ENCODE measurements around the gene CASZ1. TPM values are rescaled to one million over a fixed set of nuclear protein-coding genes. Genes with fewer than 3 reads are reported as not detected.

The CASZ1 gene
- total RNA-seq, 4 donors from 2014 or later: 106 to 229 (median 160) TPM

GRCh38 chr1:10669570-10669969, 126.9 kb downstream of the CASZ1 start:
- Histone ChIP-seq H3K36me3 (peaks cover 9% of the 10 kb centered on the region), H3K27ac (no peak overlapping the region), H3K4me3 (no peak overlapping the region), H3K4me1 (peaks cover 40% of the 10 kb centered on the region), H3K9me3 (no peaks in the 10 kb centered on the region), H3K27me3 (no peaks in the 10 kb centered on the region)
- TF ChIP-seq CTCF (IDR thresholded peaks at IDR 0.05) (no peak), POLR2A (IDR thresholded peaks at IDR 0.05) (no peak), EP300 (IDR thresholded peaks at IDR 0.05) (no peak), POLR2AphosphoS5 (IDR thresholded peaks at IDR 0.05) (no peak)
- DNase-seq (ENCODE audit: low spot score in 2 of 2): no peak
- WGBS: 95% methylated on average over 3 of the region's 12 CpGs

DNA sequence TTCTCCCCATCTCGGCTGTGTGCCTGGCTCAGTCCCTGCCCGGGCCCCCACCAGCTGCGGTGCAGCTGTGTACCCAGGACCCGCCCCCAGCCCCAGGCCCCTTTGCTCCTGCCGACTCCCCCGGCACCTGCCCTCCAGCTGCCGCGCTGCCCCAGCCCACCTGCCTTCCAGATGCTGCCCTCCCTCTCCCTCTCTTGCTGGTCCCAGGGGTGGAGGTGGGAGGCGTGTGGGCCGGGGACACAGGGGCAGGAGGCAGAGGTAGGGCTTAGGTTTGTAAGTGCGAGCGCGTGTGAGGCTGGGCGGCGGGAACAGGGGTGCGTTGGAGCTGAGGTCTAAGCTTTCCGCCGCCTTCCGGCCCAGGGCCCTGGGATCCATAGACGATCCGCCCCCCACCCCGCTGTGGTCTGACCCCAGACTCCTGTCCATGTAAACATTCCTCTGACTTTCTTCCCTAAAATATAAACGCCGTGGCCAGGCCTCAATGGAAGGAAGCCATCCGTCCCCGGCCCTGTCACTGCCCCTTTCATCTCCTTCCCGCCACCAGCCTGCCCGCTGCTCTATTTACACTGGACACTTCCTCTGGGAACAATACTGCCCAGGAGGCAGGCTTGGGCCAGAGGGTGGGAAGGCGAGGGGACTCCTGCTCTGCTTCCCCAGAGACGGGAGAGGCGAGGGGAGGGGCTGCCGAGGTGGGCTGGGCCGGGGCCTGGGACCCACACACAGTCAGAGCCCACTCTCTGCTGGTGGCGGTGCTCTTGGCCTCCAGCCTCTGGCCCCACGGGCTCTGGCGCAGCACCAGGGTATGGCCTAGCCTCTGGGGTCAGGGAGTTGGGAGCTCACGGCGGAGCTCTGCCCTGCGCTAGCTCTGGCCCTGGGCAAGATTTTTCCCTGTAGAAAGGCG, 128.3 kb downstream of the CASZ1 start:
- Histone ChIP-seq H3K4me3 (no peak overlapping the region), H3K27ac (peak overlapping the region; percentile 20), H3K36me3 (peaks cover 16% of the 10 kb centered on the region), H3K4me1 (peaks cover 40% of the 10 kb centered on the region), H3K27me3 (no peaks in the 10 kb centered on the region), H3K9me3 (no peaks in the 10 kb centered on the region)
- 63% methylated on average over 28 of the region's 40 CpGs for WGBS
- DNase-seq (ENCODE audit: low spot score in 2 of 2): no peak
- no peak for TF ChIP-seq POLR2A (IDR thresholded peaks at IDR 0.05)
- no peak for TF ChIP-seq CTCF (IDR thresholded peaks at IDR 0.05)
- TF ChIP-seq EP300 (IDR thresholded peaks at IDR 0.05): no peak
- no peak for TF ChIP-seq POLR2AphosphoS5 (IDR thresholded peaks at IDR 0.05)

DNA sequence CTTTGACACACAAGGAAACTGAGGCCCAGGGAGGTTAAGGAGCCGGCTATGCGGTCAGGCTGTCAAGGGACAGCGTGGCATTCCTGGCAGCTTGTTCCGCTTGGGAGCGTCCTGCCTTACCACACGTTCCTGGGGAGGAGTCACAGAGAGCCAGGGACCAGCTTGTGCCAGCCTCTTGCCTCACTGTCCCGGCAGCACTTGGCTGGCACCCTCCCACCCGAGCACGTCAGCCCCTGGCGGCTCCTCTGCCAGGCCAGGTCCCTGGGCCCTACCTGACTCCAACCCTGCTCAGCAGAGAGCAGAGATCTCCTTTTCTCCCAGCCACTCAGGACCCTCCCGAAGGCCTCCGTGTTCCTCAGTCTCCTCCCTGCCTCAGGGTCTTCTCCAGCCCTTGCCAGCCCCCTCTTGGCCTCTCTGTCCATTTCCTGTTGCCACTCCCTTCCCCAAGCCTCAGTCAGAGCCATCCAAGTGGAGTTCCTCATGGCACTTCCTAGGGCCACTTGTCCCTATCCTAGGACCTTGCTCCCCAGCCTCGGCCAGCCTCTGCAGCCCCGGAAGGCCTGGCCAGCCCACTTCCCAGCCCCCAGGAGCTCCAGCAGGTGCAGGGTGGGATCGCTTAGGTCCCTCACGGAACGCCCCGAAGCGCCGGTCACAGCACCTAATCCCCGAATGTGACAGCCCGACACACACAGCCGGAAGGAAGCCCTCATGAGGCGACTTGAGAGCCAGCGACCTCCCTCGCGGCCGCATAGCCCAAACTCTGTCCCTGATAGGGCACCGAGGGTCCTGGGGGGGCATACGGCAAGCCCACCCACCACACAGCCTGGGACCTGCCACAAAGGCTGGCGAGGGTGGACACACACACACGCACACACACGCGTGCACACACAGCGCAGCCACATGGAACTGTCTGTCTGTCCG, 130.3 kb downstream of the CASZ1 start:
- H3K9me3 ChIP-seq: no peaks in the 10 kb centered on the region
- TF ChIP-seq CTCF (IDR thresholded peaks at IDR 0.05) (no peak), POLR2A (IDR thresholded peaks at IDR 0.05) (no peak), EP300 (IDR thresholded peaks at IDR 0.05) (no peak), POLR2AphosphoS5 (IDR thresholded peaks at IDR 0.05) (no peak)
- H3K4me3 ChIP-seq: no peak overlapping the region
- H3K27me3 ChIP-seq: no peaks in the 10 kb centered on the region
- peak overlapping the region; percentile 39 for H3K27ac ChIP-seq
- 61% methylated on average over 12 of the region's 36 CpGs for WGBS
- no peak for DNase-seq (ENCODE audit: low spot score in 2 of 2)
- H3K4me1 ChIP-seq: peaks cover 33% of the 10 kb centered on the region
- H3K36me3 ChIP-seq: peaks cover 16% of the 10 kb centered on the region

DNA sequence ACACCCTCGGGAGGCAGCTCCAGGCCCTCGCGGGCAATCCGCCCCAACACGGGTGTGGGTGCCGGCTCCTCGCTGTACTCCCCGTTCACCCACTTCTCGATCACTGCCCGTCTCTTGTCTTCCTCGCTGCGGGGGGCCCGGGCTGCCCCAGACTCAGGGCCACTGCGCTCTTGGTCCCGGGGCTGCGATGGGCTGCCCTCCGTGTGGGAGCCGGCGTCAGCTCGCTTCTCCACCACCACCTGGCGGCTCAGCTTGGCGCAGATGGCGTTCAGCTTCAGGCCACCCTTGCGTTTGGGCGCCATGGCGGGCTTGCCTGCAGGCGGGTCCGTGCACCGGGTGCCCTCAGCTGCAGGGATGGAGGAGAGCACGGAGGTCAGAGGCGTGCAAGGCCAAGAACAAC, 131.2 kb downstream of the CASZ1 start:
- H3K27ac ChIP-seq: no peak overlapping the region
- WGBS: 93% methylated on average over 12 of the region's 31 CpGs
- H3K27me3 ChIP-seq: no peaks in the 10 kb centered on the region
- H3K9me3 ChIP-seq: no peaks in the 10 kb centered on the region
- no peak overlapping the region for H3K4me3 ChIP-seq
- no peak for DNase-seq (ENCODE audit: low spot score in 2 of 2)
- H3K36me3 ChIP-seq: peaks cover 25% of the 10 kb centered on the region
- H3K4me1 ChIP-seq: peaks cover 31% of the 10 kb centered on the region
- no peak for TF ChIP-seq EP300 (IDR thresholded peaks at IDR 0.05)
- TF ChIP-seq CTCF (IDR thresholded peaks at IDR 0.05): no peak
- TF ChIP-seq POLR2A (IDR thresholded peaks at IDR 0.05): no peak
- no peak for TF ChIP-seq POLR2AphosphoS5 (IDR thresholded peaks at IDR 0.05)

DNA sequence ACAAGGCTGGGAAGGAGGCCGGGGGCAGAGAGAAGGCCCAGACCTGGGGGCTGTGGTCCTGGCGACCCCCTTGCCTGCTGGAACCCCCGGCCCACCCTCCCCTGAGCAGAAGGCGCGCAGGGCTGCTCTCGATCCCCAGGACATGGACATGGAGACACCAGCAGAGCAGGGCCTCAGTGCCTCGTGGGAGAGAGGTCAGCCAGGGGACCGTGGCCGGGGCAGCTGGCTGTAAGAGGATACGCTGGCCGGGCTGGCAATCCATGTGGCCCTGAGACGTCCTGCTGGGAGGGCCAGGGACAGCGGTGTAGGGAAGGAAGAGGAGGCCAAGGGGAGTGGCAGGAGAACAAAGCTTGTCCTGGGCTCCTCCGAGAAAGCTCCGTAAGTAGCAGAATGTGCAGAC, 132.2 kb downstream of the CASZ1 start:
- no peak for DNase-seq (ENCODE audit: low spot score in 2 of 2)
- no peaks in the 10 kb centered on the region for H3K27me3 ChIP-seq
- TF ChIP-seq POLR2AphosphoS5 (IDR thresholded peaks at IDR 0.05) (no peak), EP300 (IDR thresholded peaks at IDR 0.05) (no peak), CTCF (IDR thresholded peaks at IDR 0.05) (no peak), POLR2A (IDR thresholded peaks at IDR 0.05) (no peak)
- H3K27ac ChIP-seq: no peak overlapping the region
- peaks cover 31% of the 10 kb centered on the region for H3K4me1 ChIP-seq
- peaks cover 35% of the 10 kb centered on the region for H3K36me3 ChIP-seq
- H3K9me3 ChIP-seq: no peaks in the 10 kb centered on the region
- 76% methylated on average over 14 of the region's 15 CpGs for WGBS
- no peak overlapping the region for H3K4me3 ChIP-seq
